Right forelimb (tissue), 1 donor: Measurements from ENCODE around the gene ETDA.
"Not testable (repeated sequence)": the region's sequence is repeated elsewhere in the genome, so short reads cannot be mapped to it uniquely, and the experiment has no call there.

ENCODE experiments used
- DNase-seq: peaks from one replicate; pipeline ENCODE4 v3.0.0-alpha.2; 2018

Gene ETDA

DNA sequence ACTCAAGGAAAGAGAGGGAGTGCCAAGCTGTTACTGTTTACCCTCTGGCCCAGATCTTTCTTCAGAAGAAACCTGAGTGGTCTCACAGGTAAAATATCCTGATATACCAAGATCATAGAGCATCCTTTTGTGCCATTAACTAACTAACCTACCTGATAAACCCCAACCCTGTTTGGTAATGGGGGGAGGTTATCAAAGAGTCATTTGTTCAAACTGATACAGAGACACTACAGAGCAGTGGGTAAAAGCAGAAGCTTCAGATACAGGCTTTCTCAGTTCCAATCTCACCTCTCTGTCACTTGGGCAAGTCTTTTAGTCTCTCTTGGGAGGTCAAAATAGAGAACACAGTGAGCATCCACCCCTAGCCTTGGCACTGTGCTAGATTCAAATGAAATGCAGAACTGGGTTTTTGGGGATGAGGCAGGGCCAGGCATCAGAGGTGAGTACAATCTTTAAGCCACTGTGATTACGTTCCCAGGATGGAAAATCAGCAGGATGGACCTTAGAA lies at the start of gene ETDA:
Gene ETDA (plus strand): TSS at position 51 of the 508 bp plus-strand sequence. CDS start 1,216 bp downstream, outside the sequence.
- DNase-seq = not testable (repeated sequence)

DNA sequence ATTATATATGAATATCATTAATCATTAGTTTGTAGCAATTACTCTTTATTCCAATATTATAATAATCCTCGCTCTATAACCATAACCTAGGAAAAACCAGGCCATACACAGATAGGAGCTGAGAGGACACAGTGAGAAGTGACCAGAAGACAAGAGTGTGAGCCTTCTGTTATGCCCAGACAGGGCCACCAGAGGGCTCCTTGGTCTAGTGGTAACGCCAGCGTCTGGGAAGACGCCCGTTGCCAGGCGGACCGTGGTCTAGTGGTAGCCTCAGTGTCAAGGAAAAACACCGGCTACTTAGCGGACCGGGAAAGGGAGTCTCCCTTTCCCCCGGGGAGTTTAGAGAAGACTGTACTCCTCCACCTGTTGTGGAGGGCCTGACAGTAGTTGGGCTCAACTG lies 45.4 kb upstream of the ETDA start:
- not testable (repeated sequence) for DNase-seq

DNA sequence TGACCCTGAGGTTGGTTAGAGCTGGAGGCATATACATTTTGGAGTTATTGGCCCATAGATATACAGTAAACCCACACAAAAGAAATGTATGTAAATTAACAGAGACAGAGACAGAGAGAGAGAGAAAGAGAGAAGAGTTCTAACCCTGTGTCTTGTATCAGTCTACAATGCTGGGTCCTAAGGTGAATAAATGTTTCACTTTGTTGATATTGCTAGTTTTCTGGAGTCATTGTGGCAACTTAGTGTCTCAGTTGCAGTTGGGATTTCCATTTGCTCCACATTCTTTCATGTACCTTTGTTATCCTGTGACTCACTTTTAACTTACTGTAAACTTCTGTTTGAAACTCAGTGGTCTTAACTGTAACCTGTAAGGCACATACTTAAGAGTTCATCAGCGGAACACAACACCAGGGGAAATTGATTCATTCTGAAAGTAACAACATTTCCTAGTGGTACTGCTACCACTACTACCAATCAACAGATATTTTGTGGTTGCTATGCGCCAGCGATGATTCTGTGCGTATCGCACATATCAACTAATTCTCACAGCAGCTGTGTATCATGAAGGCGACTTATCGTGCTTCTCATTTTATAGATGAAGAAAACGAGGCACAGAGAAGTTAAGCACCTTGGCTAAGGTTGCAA lies 38.5 kb upstream of the ETDA start:
- no peak for DNase-seq

DNA sequence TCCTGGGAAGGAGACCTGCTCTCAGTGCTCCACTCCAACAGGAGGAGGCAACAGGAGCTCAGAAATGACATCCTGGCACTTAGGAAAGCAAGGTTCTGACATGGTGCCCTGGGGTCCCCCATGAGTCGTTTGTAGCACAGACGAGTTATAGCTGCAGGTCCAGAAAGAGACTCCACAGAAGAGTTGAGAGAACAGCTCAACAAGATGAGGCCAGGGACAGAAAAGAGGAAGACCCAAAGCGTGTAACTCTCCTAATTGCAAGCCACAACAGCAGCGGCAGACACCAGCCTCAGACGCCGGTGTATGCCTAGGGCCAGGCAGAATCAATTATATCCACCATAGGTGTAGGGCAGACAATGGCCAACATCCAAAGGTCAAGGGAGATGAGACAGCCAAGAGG lies 5.9 kb upstream of the ETDA start:
- DNase-seq = not testable (repeated sequence)

DNA sequence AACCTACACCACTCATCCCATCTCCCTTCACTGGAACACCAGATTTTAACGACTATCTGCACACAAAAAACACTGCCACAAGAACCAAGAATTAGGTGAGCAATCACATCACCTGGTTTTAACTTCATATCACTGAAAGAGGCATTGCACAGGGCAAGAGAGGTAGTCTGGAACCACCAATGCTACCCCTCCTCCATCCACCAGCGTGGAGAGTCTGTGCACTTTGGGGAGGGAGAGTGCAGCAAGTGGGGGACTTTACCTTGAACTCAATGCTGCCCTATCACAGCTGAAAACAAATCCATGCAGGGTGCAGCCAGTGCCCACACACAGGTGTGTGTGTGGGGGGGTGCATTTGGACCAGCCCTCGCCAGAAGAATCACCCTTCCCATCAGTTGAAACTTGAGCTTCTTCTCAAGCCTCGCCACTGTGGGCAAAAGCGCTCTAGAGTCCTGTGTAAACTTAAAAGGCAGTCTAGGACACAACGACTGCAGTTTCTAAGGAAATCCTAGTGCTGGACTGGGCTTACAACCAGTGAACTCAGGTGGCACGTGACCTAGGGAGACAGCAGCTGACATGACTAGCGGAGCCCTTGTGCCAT lies 4.3 kb downstream of the ETDA start:
- DNase-seq = not testable (repeated sequence)

DNA sequence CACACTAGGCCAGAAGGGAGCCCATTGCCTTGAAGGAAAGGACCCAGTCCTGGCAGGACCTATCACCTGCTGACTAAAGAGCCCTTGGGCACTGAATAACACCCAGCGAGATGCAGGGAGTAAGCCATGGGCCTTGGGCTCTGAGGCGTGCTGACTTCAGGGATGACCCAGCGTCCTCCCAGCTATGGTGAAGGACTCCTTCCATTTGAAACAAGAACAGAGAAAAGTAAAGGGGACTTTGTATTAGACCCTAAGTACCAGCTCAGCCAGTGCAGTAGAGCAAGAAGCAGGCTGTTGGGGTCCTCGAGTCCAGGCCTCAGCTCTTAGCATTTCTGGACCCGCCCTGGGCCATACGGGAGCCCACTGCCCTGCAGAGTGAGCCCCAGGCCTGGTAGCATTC lies 5.1 kb downstream of the ETDA start:
- no peak for DNase-seq

DNA sequence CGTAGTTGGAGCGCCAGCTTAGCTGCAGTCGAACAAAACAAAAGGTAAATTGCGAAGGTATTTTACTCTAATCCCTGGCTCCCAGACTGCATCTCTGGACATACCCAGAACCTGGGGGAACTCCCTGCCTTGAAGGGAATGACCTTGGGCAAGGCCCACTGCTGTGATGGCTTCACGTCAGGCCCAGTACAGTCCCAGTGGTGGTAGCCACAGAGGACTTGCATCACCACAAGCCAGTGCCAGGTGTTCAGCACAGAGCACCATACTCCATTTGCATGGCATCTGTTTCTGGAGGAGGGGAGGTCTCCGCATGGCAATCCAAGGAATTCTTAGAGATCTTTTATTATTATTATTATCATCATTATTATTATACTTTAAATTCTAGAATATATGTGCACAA lies 5.6 kb downstream of the ETDA start:
- DNase-seq = no peak

DNA sequence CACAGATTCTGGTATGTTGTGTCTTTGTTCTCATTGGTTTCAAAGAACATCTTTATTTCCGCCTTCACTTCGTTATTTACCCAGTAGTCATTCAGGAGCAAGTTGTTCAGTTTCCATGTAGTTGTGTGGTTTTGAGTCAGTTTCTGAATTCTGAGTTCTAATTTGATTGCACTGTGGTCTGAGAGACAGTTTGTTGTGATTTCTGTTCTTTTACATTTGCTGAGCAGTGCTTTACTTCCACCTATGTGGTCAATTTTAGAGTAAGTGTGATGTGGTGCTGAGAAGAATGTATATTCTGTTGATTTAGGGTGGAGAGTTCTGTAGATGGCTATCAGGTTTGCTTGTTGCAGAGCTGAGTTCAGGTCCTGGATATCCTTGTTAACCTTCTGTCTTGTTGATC lies 9.1 kb downstream of the ETDA start:
- DNase-seq = not testable (repeated sequence)

DNA sequence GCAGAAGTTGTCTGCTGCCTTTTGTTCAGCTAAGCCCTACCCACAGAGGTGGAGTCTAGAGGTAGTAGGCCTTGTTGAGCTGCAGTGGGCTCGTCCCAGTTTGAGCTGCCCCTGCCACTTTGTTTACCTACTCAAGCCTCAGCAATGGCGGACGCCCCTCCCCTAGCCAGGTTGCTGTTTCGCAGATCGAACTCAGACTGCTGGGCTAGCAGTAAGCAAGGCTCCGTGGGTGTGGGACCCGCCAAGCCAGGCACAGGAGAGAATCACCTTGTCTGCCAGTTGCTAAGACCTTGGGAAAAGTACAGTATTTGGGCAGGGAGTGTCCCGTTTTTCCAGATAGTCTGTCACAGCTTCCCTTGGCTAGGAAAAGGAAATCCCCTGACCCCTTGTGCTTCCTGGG lies 11.5 kb downstream of the ETDA start:
- not testable (repeated sequence) for DNase-seq

DNA sequence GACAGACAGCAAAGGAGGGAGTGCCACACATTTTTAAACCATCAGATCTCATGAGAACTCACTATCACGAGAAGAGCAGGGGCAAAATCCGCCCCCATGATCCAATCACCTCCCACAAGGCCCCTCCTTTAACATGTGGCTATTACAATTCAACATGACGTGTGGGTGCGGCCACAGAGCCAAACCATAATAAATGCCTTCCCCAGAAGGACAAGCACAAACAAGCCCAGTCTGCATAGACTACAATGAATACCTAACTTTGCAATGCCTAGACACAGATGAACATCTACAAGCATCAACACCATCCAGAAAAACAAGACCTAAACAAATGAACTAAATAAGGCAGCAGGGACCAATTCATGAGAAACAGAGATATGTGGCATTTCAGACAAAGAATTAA lies 12.3 kb downstream of the ETDA start:
- no peak for DNase-seq

DNA sequence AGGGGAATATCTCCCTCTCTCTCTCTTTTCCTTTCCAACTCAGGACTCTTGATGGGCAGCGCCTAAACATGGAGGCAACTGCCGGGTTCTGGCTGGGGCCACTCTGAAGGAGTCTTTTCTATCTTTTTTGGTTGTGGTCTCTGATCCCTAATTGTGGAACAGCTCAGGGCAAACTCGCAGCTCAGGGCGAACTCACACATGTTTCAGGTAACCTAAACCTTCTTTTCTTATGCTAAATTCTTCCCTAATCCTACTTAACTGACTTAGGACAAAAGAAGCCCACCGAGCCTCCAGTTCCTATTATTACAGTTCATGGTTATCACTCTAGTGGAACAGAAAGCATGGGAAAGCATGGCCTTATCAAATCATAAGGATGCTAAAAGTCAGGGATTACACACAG lies 21.3 kb downstream of the ETDA start:
- no peak for DNase-seq

DNA sequence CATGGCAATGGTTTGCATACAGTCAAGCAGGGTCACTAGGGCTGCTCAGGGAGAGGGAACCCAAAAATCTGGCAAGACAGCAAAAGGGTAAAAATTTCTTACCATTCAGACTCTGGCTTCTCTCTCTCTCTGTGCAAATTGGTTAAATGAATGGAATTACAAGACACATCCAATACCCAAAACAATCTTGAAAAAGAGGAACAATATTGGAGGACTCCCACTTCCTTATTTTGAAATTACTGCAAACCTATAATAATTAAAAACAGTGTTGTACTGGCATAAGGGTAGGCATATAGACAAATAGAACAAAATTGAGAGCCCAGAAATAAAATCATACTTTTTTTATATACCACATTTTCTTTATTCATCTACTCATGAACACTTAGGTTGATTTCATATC lies 24.1 kb downstream of the ETDA start:
- DNase-seq = no peak

DNA sequence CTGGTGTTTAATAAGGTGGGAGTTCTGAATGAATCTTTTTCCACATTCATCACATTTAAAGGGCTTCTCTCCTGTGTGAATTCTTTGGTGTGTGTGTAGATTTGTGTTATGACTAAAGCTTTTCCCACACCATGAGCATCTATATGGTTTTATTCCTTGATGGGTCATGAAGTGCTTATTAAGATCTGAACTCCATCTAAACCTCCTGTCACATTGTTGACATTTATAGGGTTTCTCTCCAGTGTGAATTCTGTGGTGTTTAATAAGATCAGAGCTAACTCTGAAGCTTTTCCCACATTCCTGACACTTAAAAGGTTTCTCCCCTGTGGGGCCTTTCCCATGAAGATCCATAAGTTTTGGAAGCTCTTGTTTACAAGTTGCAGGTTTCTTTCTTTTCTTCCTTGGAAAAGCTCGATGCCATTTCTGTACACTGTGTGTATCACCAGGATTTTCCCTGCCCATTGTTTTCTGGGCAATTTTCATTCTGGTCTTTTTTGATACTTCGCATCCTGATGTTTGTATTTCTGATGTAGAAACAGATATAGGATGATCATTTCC lies 35.5 kb downstream of the ETDA start:
- DNase-seq = no peak

DNA sequence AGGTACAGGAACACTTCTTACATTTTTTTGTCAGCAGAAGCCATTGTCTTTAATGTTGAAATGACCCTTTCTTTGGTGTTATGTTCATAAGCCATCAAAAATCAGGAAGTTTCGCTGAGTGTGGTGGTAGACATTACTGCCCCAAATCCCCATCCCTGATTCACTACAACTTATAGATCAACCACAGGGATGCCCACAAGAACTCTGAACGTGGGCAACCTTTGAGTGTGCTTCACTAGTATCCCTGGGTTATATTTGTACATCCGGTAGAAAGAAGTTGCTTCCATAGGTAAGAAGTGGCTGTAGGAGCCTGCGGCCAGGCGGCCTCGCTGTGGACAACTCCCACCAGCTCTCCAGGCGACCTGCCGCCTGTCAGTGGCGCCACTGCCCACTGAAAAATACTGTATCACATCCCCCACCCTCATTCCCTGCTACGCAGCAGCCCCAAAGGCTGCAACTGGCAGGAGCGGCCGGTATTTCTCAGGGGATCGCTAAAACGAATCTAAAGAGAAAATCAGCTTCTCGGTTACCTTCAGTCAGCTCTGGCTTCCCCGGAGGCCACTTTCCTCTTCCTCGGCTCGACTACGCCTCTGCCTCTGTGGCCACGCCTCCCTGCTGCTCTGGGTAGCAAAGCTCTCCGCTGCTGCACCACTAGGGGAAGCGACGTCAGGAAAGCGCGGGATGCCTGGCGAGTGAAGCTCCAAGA lies 43.5 kb downstream of the ETDA start:
- peak; percentile 60 for DNase-seq

DNA sequence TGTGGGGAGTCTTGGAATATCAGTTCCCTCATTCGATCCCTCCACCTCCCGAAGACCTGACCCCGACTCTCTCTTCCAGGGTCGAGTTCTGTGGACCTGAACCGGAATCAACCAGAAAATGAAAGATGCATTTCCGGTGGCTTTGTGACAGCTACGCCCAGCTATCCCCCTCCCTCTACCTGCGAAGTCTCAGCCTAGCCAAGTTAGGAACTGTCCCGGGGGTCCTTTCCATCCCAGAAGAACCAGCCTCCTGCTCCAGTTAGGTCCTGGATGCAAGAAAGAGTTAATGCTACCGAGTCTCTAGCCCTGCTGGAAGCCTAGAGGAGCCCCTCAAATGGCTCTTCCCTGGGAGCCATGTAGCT lies 44.1 kb downstream of the ETDA start:
- DNase-seq = no peak

DNA sequence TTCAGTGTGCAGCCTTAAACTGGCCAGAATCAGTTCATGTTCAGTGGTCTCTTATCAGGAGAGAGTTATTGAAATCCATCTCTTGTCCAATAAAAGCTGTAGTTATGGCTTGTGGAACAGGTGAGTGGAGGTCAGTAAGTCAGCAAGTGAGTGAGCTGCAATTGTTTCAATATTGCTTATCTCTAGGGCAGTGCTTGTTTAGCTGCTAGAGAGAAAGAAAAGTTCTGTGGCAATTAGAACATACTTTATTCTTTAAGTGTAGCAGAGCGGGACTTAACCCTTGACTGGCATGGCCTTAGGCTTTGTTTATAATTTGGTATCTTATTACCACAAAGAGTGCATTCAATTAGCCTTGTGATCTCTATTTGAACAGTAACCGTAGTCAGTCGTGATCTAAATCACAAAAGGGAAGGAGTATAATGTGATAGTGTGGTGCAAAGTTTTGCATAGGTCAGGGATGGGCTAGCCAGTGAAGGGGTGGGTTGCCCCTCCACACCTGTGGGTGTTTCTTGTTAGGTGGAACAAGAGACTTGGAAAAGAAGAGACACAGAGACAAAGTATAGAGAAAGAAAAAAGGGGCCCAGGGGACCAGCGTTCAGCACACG lies 50.5 kb downstream of the ETDA start:
- DNase-seq = no peak
